GM19452 (cell line): Measurements from ENCODE around the gene OTC.

ENCODE experiments used
- ATAC-seq: cut with Tn5 transposase; IDR thresholded peaks from one replicate; pipeline ENCODE4 v1.9.1; 2021; ENCODE audit not compliant: unreplicated experiment

OTC gene

DNA sequence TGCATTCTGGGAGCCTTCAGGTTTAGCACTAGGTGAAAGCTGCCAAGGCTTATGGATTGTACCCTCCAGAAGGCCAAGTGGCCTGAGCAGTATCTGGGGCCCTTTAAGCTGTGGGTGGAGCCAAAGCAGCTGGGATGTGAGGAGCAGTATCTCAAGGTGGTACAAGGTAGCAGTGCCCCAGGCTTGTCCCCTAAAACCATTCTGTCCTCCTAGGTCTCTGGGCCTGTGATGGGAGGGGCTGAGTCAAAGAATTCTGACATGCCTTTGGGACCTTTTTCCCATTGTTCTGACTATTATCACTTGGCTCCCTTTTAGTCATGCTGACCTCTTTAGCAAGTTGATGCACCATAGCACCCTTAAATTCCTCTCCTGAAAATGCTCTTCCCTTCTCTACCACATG lies 109.9 kb downstream of the OTC start:
- no peak for ATAC-seq

DNA sequence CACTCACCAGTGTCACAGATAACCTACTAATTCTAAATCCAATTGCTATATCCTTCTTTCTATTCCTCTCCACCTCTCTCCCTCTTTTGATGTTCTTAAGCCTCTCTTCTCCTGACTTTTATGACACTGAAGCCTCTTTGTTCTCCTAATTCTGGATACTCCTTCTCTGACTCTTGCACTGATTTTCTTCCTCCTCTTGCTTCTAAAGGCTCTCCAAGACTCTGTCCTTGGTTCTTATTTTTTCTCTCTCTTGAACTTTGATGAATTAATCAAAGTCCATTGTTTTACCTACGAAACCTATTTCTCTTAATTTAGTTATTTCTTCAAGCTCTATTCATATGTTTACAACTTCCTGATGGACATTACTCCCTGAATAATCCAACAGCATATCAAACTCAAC lies 113.3 kb downstream of the OTC start:
- no peak for ATAC-seq

DNA sequence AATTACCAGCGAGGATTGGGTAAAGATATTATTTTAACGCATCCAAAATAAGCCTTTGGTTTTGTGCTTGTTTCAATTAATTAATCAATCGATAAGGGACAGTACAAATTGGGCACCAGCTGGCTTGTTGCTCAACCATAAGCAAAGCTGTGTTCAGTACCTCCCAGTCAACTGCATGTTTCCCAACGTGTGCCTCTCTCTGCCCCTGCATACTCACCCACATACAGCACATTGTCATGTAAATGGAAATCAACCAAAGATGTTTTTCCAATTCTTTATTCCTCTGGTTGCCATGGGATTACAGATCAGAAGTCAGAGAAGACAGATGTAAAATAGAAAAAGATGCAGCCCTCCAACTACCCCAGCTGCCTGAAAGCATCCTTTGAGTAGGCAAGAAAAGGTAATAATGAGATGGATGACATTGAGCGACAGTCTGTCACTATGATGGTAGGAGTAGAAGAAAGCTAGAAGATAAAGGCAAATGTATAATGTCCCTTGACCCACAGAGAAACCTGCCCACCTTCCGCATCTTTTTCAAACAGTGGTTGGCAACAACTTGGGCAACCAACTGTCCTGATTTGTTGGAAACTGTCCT lies 116.3 kb downstream of the OTC start:
- no peak for ATAC-seq
